Keratinocyte (primary cell): Measurements from ENCODE around the gene TAS2R40. TPM values are rescaled to one million over a fixed set of nuclear protein-coding genes. Genes with fewer than 3 reads are reported as not detected.

ENCODE experiments used
- DNase-seq: peaks from one replicate; pipeline ENCODE4 v3.0.0-alpha.2; 2011; ENCODE audit warnings: low read depth, missing footprints, low spot score
- FAIRE-seq: peaks from 2 replicates; lab custom pipeline; 2011; peaks lifted over from hg19 to GRCh38; lab: Jason Lieb, UNC
- H2AFZ ChIP-seq: 2 replicates; pipeline ENCODE4 v1.6.0; 2012; ENCODE audit warnings: low read length, control low read depth, inconsistent platforms; ENCODE audit not compliant: control insufficient read depth
- H3K27ac ChIP-seq: 2 replicates; pipeline ENCODE4 v1.5.1; 2011; ENCODE audit warnings: low read length; ENCODE audit not compliant: control insufficient read depth, insufficient read depth
- H3K27me3 ChIP-seq: 3 replicates; pipeline ENCODE4 v1.6.0; 2011; ENCODE audit warnings: low read length; ENCODE audit not compliant: control insufficient read depth, insufficient read depth; ENCODE audit errors: extremely low read depth
- H3K36me3 ChIP-seq, 2 experiments: 2 replicates in 1 of 2; 3 replicates in 1 of 2; pipeline ENCODE4 v1.5.1; 2011; ENCODE audit warnings: low read length in 2 of 2, mild to moderate bottlenecking in 1 of 2; ENCODE audit not compliant: control insufficient read depth in 2 of 2, insufficient read depth in 2 of 2; ENCODE audit errors: extremely low read depth in 1 of 2
- H3K4me1 ChIP-seq: 3 replicates; pipeline ENCODE4 v1.5.1; 2011; ENCODE audit warnings: low read length; ENCODE audit not compliant: control insufficient read depth, insufficient read depth; ENCODE audit errors: extremely low read depth
- H3K4me2 ChIP-seq: 3 replicates; pipeline ENCODE4 v1.6.0; 2011; ENCODE audit warnings: low read depth, low read length; ENCODE audit not compliant: control insufficient read depth, insufficient read depth; ENCODE audit errors: extremely low read depth
- H3K4me3 ChIP-seq, 3 experiments: fragments of 200-600 bp in 1 of 3; sonication (generic) in 1 of 3; 2 replicates in 2 of 3; 3 replicates in 1 of 3; pipeline ENCODE4 v1.5.1; 2011 to 2016; ENCODE audit warnings: low read length in 3 of 3, mild to moderate bottlenecking in 3 of 3, control low read depth in 2 of 3, inconsistent platforms in 1 of 3, low read depth in 1 of 3, mixed read lengths in 1 of 3, mixed run types in 1 of 3, moderate library complexity in 1 of 3; ENCODE audit not compliant: control insufficient read depth in 2 of 3, insufficient read depth in 2 of 3; ENCODE audit errors: extremely low read depth in 1 of 3
- H3K79me2 ChIP-seq: 2 replicates; pipeline ENCODE4 v1.6.0; 2012; ENCODE audit warnings: low read length; ENCODE audit not compliant: control insufficient read depth, insufficient read depth
- H3K9ac ChIP-seq: 3 replicates; pipeline ENCODE4 v1.6.0; 2011; ENCODE audit warnings: low read length; ENCODE audit not compliant: control insufficient read depth, insufficient read depth; ENCODE audit errors: extremely low read depth
- H3K9me1 ChIP-seq: 3 replicates; pipeline ENCODE4 v1.6.0; 2011; ENCODE audit warnings: low read length; ENCODE audit not compliant: control insufficient read depth, insufficient read depth; ENCODE audit errors: extremely low read depth
- H3K9me3 ChIP-seq: 2 replicates; pipeline ENCODE4 v1.5.1; 2012; ENCODE audit warnings: low read depth, low read length; ENCODE audit not compliant: control insufficient read depth
- H4K20me1 ChIP-seq: 3 replicates; pipeline ENCODE4 v1.6.0; 2011; ENCODE audit warnings: low read length; ENCODE audit not compliant: control insufficient read depth, insufficient read depth; ENCODE audit errors: extremely low read depth
- CTCF ChIP-seq, 3 experiments: IDR thresholded peaks in 1 of 3; conservative IDR thresholded peaks in 1 of 3; optimal IDR thresholded peaks in 1 of 3; 2 replicates in 2 of 3; 3 replicates in 1 of 3; pipeline versions ENCODE3 to v1.5.1; 2011; ENCODE audit warnings: low read length in 3 of 3, mild to moderate bottlenecking in 3 of 3, moderate library complexity in 2 of 3, control low read depth in 1 of 3, inconsistent platforms in 1 of 3; ENCODE audit not compliant: insufficient read depth in 2 of 3; ENCODE audit errors: extremely low read depth in 1 of 3
- EZH2 ChIP-seq: IDR thresholded peaks from one replicate; pipeline ENCODE4 v1.6.1; 2012; ENCODE audit warnings: inconsistent platforms, mild to moderate bottlenecking, low read length, moderate library complexity
- dilution Hi-C: fragments of 300-500 bp; cut with MboI; formaldehyde crosslinking; loops from one replicate; pipeline ENCODE4 v1.7.0; 2020; ENCODE audit warnings: low sequenced_read_pairs; ENCODE audit not compliant: extremely low pct_ligation_motif_present
- polyA plus RNA-seq, 5 experiments: library from polyadenylated mRNA; depleted of rRNA in 3 of 5; stranded (reverse) in 3 of 5; stranded (forward) in 1 of 5; unstranded in 1 of 5; fragments of >200 nt; gene quantifications; 1 replicate in 1 of 5; 2 replicates in 3 of 5; 3 replicates in 1 of 5; pipeline versions ENCODE4 v1.2.1 to v1.2.3, GENCODE V29; 2011 to 2012; ENCODE audit warnings: missing spikeins in 2 of 5, low read depth in 1 of 5, low replicate concordance in 1 of 5

TAS2R40 gene
- polyA plus RNA-seq, 1 donor (not counting 4 experiments of a cell fraction or from before 2014, with no cell fraction given) = not detected

GRCh38 chr7:143216686-143217085 lies 5.2 kb upstream of the TAS2R40 start:
- H3K79me2 ChIP-seq = no peaks in the 10 kb centered on the region
- dilution Hi-C loops = loop anchor here (10.0 to 25.0 kb wide), 2 partner anchors 202 to 404 kb away; no protein-coding TSS in a partner anchor
- H3K27ac ChIP-seq = no peak overlapping the region
- DNase-seq (no peak), FAIRE-seq (no peak)
- no peak overlapping the region for H3K9ac ChIP-seq
- H3K36me3 ChIP-seq = no peaks in the 10 kb centered on the region
- H3K4me2 ChIP-seq = no peak overlapping the region
- H3K27me3 ChIP-seq = no peaks in the 10 kb centered on the region
- no peak overlapping the region for H3K4me3 ChIP-seq
- TF ChIP-seq EZH2 = no peak
- TF ChIP-seq CTCF (optimal IDR thresholded peaks at IDR 0.05 in 1 of 3, IDR thresholded peaks at IDR 0.05 in 1 of 3, conservative IDR thresholded peaks at IDR 0.05 in 1 of 3; ENCODE audit: extremely low read depth in 1 of 3, insufficient read depth in 2 of 3, low read length in 3 of 3) = no peak
- H2AFZ ChIP-seq = no peak overlapping the region
- H3K9me3 ChIP-seq = no peaks in the 10 kb centered on the region
- no peaks in the 10 kb centered on the region for H3K9me1 ChIP-seq
- H4K20me1 ChIP-seq = no peaks in the 10 kb centered on the region
- H3K4me1 ChIP-seq = no peaks in the 10 kb centered on the region

- no peak overlapping the region for H3K9ac ChIP-seq
- DNase-seq (no peak), FAIRE-seq (no peak)
- H3K27ac ChIP-seq = no peak overlapping the region
- no peak overlapping the region for H2AFZ ChIP-seq
- TF ChIP-seq EZH2 (no peak), CTCF (optimal IDR thresholded peaks at IDR 0.05 in 1 of 3, IDR thresholded peaks at IDR 0.05 in 1 of 3, conservative IDR thresholded peaks at IDR 0.05 in 1 of 3; ENCODE audit: extremely low read depth in 1 of 3, insufficient read depth in 2 of 3, low read length in 3 of 3) (no peak)
- H3K4me1 ChIP-seq = no peaks in the 10 kb centered on the region
- H3K9me3 ChIP-seq = no peaks in the 10 kb centered on the region
- H3K4me3 ChIP-seq = no peak overlapping the region
- H3K27me3 ChIP-seq = peaks cover 3% of the 10 kb centered on the region
- no peaks in the 10 kb centered on the region for H3K9me1 ChIP-seq
- H3K36me3 ChIP-seq = no peaks in the 10 kb centered on the region
- H4K20me1 ChIP-seq = no peaks in the 10 kb centered on the region
- no peak overlapping the region for H3K4me2 ChIP-seq
- dilution Hi-C loops = loop anchor here (10.0 to 25.0 kb wide), 2 partner anchors 203 to 406 kb away; no protein-coding TSS in a partner anchor
- no peaks in the 10 kb centered on the region for H3K79me2 ChIP-seq
Measured at GRCh38 chr7:143217806-143218205, 4.0 kb upstream of the TAS2R40 start.
